Head of caudate nucleus (tissue), 42 donors: ENCODE measurements around the gene BZW1.
"Not testable (repeated sequence)": the region's sequence is repeated elsewhere in the genome, so short reads cannot be mapped to it uniquely, and the experiment has no call there.

Experiments
- DNase-seq, 42 donors: peaks; one replicate each; pipeline versions ENCODE4 v3.0.0 to v3.0.0-alpha.2; 2020 to 2021; ENCODE audit warnings: mixed read lengths in 7 of 42
- intact Hi-C: fragments of 100-400 bp; cut with DNase I; formaldehyde crosslinking; loops from one replicate; pipeline ENCODE4 v1.15.0; 2022

The BZW1 gene

GRCh38 chr2:200818732-200819131, 7.0 kb downstream of the BZW1 start:
- intact Hi-C loops = loop anchor here (10.0 kb wide), 1 partner anchor 304 kb away; the partner anchor contains the start of gene KCTD18
- not testable (repeated sequence) for DNase-seq

- DNase-seq = no peak
- intact Hi-C loops = no loop called here
Measured at GRCh38 chr2:200820573-200821234, 9.0 kb downstream of the BZW1 start.

- intact Hi-C loops = no loop called here
- DNase-seq = no peak
Measured at GRCh38 chr2:200821686-200822245, 10.1 kb downstream of the BZW1 start.

GRCh38 chr2:200828104-200828503, 16.4 kb downstream of the BZW1 start:
- DNase-seq = no peak
- intact Hi-C loops = no loop called here

GRCh38 chr2:200828572-200829257, 17.0 kb downstream of the BZW1 start:
- DNase-seq = no peak
- intact Hi-C loops = no loop called here

GRCh38 chr2:200829258-200829655, 17.5 kb downstream of the BZW1 start:
- intact Hi-C loops = no loop called here
- DNase-seq = no peak

- intact Hi-C loops = no loop called here
- DNase-seq = no peak
Measured at GRCh38 chr2:200834701-200835100, 23.0 kb downstream of the BZW1 start.

GRCh38 chr2:200839513-200839912, 27.8 kb downstream of the BZW1 start:
- intact Hi-C loops = no loop called here
- DNase-seq = no peak

- intact Hi-C loops = no loop called here
- DNase-seq = no peak
Measured at GRCh38 chr2:200843993-200844948, 32.6 kb downstream of the BZW1 start.

- intact Hi-C loops = no loop called here
- no peak for DNase-seq
Measured at GRCh38 chr2:200845194-200845593, 33.5 kb downstream of the BZW1 start.

- intact Hi-C loops = no loop called here
- DNase-seq = no peak
Measured at GRCh38 chr2:200845669-200846325, 34.1 kb downstream of the BZW1 start.

GRCh38 chr2:200847269-200847668, 35.6 kb downstream of the BZW1 start:
- intact Hi-C loops = no loop called here
- DNase-seq = no peak

GRCh38 chr2:200847939-200848338, 36.2 kb downstream of the BZW1 start:
- no peak for DNase-seq
- intact Hi-C loops = no loop called here

GRCh38 chr2:200850512-200851256, 39.0 kb downstream of the BZW1 start:
- intact Hi-C loops = no loop called here
- no peak for DNase-seq

- intact Hi-C loops = no loop called here
- no peak for DNase-seq
Measured at GRCh38 chr2:200851398-200852248, 39.9 kb downstream of the BZW1 start.

GRCh38 chr2:200852605-200853004, 40.9 kb downstream of the BZW1 start:
- intact Hi-C loops = no loop called here
- no peak for DNase-seq

GRCh38 chr2:200856806-200857205, 45.1 kb downstream of the BZW1 start:
- intact Hi-C loops = no loop called here
- no peak for DNase-seq
